ENCODE results near the gene GSX1. TPM values are rescaled to one million over a fixed set of nuclear protein-coding genes. Genes with fewer than 3 reads are reported as not detected.

The GSX1 gene
- total and polyA plus RNA-seq, 9 of the 15 experiments (the other 6 are each of a cell fraction or from before 2014, with no cell fraction given) = not detected

- H3K9me1 ChIP-seq (ENCODE audit: control insufficient read depth, insufficient read depth, low read length) = no peaks in the 10 kb centered on the region
- CTCF ChIA-PET (ENCODE audit: low intra/inter-chr PET ratio) = interaction anchor here (2.0 to 2.8 kb wide), 3 partner anchors 421 to 465 kb away, joined by 7 to 18 read pairs (median 16); no protein-coding TSS in a partner anchor
- POLR2A ChIA-PET = no interaction called here
- no peaks in the 10 kb centered on the region; a peak in 1 of 5 replicates for H3K27me3 ChIP-seq (ENCODE audit: control insufficient read depth in 2 of 2, insufficient read depth in 2 of 2, low read length in 2 of 2)
- H3K79me2 ChIP-seq (ENCODE audit: control insufficient read depth, insufficient read depth, low read length) = no peaks in the 10 kb centered on the region
- FAIRE-seq (no peak), ATAC-seq (no peak), DNase-seq (ENCODE audit: extremely low read depth in 1 of 4, low spot score in 3 of 4) (no peak)
- intact Hi-C loops (cut with micrococcal nuclease) (loop anchor here (2.0 to 5.0 kb wide), 5 partner anchors 57 to 345 kb away; no protein-coding TSS in a partner anchor), in situ Hi-C loops (cut with MboI) (loop anchor here (5.0 to 25.0 kb wide), 4 partner anchors 170 to 890 kb away; no protein-coding TSS in a partner anchor)
- H3K4me1 ChIP-seq (replicated peaks in 1 of 2; ENCODE audit: control insufficient read depth in 2 of 2, insufficient read depth in 2 of 2, low read length in 2 of 2) = peaks cover 0 to 8% of the 10 kb centered on the region in 2 experiments; a peak in 2 of 5 replicates
- H3K27ac ChIP-seq (ENCODE audit: extremely low read depth, low read depth, low read length) = no peak overlapping the region
- H3K4me3 ChIP-seq = no peak overlapping the region
- H2AFZ ChIP-seq (ENCODE audit: low read depth, low read length) = no peak overlapping the region
- no peaks in the 10 kb centered on the region for H3K36me3 ChIP-seq (ENCODE audit: control insufficient read depth, insufficient read depth, low read length)
- TF ChIP-seq GATAD2A (IDR thresholded peaks at IDR 0.05) (no peak), BRD9 (IDR thresholded peaks at IDR 0.05; ENCODE audit: low read depth, partially characterized antibody) (no peak), ZNF3 (CRISPR knock-in tag; IDR thresholded peaks at IDR 0.05) (no peak), ZNF785 (CRISPR knock-in tag; IDR thresholded peaks at IDR 0.05) (no peak), NRF1 (conservative IDR thresholded peaks at IDR 0.05 in 1 of 2, IDR thresholded peaks at IDR 0.05 in 1 of 2) (no peak), PHF21A (IDR thresholded peaks at IDR 0.05; ENCODE audit: borderline replicate concordance, low read depth) (no peak), CREB3 (tag; conservative IDR thresholded peaks at IDR 0.05; ENCODE audit: low read depth) (no peak), KAT8 (IDR thresholded peaks at IDR 0.05; ENCODE audit: low read depth) (no peak), SOX6 (IDR thresholded peaks at IDR 0.05) (no peak)
- TF ChIP-seq, protein P1, sequence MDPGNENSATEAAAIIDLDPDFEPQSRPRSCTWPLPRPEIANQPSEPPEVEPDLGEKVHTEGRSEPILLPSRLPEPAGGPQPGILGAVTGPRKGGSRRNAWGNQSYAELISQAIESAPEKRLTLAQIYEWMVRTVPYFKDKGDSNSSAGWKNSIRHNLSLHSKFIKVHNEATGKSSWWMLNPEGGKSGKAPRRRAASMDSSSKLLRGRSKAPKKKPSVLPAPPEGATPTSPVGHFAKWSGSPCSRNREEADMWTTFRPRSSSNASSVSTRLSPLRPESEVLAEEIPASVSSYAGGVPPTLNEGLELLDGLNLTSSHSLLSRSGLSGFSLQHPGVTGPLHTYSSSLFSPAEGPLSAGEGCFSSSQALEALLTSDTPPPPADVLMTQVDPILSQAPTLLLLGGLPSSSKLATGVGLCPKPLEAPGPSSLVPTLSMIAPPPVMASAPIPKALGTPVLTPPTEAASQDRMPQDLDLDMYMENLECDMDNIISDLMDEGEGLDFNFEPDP (CRISPR knock-in tag; IDR thresholded peaks at IDR 0.05) = no peak
- WGBS (ENCODE audit: insufficient coverage, low coverage, missing lambda C conversion rate) = 0% methylated on average over 4 of the region's 4 CpGs
- H4K20me1 ChIP-seq (replicated peaks; ENCODE audit: control insufficient read depth, insufficient read depth, low read length) = no peaks in the 10 kb centered on the region
- H3K9me3 ChIP-seq (replicated peaks; ENCODE audit: control insufficient read depth, insufficient read depth, low read depth, low read length) = no peaks in the 10 kb centered on the region
- H3K9ac ChIP-seq (ENCODE audit: insufficient read depth in 1 of 2, low read depth in 2 of 2, low read length in 2 of 2) = no peak overlapping the region
- no peak overlapping the region for H3K4me2 ChIP-seq (ENCODE audit: insufficient read depth, low read length)
- no TSS peak for BruUV-seq (replicated peaks)
These were observed 35.4 kb downstream of the GSX1 start for GRCh38 chr13:27827646-27828045.

Measured in K562 (cell line).